WERI-Rb-1 (cell line): ENCODE data around the gene PPT2.
A peak's percentile ranks its signal among the peaks of the same experiment; 100 is the strongest.

ENCODE experiments used
- DNase-seq: peaks from one replicate; pipeline ENCODE4 v3.0.0-alpha.2; 2020
- H3K27ac ChIP-seq: fragments of 250-450 bp; sonication (Bioruptor Pico); 2 replicates; pipeline ENCODE4 v1.5.1; 2020; ENCODE audit warnings: mild to moderate bottlenecking, moderate library complexity
- H3K27me3 ChIP-seq: fragments of 250-450 bp; sonication (Bioruptor Pico); 2 replicates; pipeline ENCODE4 v1.5.1; 2021; ENCODE audit warnings: mild to moderate bottlenecking, low read depth, moderate library complexity; ENCODE audit not compliant: insufficient read depth, severe bottlenecking
- H3K36me3 ChIP-seq: fragments of 250-450 bp; sonication (Bioruptor Pico); 2 replicates; pipeline ENCODE4 v1.5.1; 2020; ENCODE audit warnings: mild to moderate bottlenecking, moderate library complexity
- H3K4me3 ChIP-seq: 2 replicates; pipeline ENCODE4 v1.5.1; 2011; ENCODE audit warnings: low read depth, mild to moderate bottlenecking, control low read depth, low read length
- H3K9me3 ChIP-seq: fragments of 250-450 bp; sonication (Bioruptor Pico); 2 replicates; pipeline ENCODE4 v1.5.1; 2021; ENCODE audit warnings: mild to moderate bottlenecking, moderate library complexity; ENCODE audit not compliant: severe bottlenecking
- TF ChIP-seq, protein P1 (sequence below): IDR thresholded peaks from 2 replicates; pipeline ENCODE4 v1.5.1; 2011; ENCODE audit warnings: low read depth, mild to moderate bottlenecking, control low read depth, inconsistent platforms, low read length

Gene PPT2, protein sequence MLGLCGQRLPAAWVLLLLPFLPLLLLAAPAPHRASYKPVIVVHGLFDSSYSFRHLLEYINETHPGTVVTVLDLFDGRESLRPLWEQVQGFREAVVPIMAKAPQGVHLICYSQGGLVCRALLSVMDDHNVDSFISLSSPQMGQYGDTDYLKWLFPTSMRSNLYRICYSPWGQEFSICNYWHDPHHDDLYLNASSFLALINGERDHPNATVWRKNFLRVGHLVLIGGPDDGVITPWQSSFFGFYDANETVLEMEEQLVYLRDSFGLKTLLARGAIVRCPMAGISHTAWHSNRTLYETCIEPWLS

DNA sequence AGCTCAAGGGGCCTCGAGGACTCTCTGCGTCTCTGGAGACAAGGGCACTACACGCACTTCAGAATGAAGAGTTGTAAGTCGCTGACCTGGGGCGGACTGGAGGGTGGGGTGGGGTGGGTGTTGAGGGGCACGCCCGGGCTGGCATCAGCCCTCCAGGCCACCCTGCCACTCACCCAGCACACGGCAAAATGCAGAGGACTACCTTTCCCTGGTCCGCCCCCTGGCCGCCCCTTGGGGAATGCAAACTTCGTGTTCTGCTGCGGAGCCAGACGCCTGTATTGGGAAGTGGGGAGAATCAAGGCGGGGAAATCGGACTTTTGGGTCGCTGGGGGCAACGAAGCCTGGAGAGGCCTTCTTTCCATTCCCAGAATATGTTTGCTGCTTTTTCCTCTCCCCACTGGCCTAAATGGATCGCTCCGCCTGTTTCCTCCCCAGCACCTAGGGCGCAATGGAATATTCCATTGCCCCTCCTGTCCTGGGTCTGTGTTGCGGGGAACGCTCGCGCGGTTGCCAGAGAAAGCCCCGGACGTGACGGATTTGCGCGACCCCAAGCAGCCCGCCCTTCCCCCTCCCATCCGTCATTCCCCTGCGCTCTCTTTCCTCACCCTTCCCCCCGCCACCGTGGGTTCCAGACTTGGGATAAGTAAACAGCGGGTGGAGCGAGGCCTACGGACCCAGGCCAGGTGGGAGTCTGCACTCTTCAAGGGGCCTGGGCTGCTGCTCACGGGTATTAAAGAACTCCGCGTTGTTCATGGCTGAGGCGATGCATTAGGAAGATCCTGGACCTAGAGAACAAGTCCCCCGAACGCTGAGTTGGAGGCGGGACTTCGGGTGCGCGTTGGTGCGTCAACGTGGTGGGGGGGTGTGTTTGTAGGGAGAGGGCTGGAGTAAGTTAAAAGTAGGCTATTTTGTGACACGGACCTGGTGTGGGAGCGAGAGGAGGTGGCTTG is at the start of gene PPT2:
PPT2 (plus strand) TSS at position 578 of the 950 bp plus-strand sequence. CDS start 454 bp downstream, outside the sequence.
- DNase-seq, result peak; percentile 97
- Histone ChIP-seq H3K36me3 (peaks cover 35% of the 10 kb centered on the region), H3K4me3 (peak within 1 kb of the TSS; percentile 82), H3K9me3 (peaks cover 2% of the 10 kb centered on the region), H3K27me3 (no peaks in the 10 kb centered on the region), H3K27ac (peak within 1 kb of the TSS; percentile 85)
- TF ChIP-seq, protein P1, sequence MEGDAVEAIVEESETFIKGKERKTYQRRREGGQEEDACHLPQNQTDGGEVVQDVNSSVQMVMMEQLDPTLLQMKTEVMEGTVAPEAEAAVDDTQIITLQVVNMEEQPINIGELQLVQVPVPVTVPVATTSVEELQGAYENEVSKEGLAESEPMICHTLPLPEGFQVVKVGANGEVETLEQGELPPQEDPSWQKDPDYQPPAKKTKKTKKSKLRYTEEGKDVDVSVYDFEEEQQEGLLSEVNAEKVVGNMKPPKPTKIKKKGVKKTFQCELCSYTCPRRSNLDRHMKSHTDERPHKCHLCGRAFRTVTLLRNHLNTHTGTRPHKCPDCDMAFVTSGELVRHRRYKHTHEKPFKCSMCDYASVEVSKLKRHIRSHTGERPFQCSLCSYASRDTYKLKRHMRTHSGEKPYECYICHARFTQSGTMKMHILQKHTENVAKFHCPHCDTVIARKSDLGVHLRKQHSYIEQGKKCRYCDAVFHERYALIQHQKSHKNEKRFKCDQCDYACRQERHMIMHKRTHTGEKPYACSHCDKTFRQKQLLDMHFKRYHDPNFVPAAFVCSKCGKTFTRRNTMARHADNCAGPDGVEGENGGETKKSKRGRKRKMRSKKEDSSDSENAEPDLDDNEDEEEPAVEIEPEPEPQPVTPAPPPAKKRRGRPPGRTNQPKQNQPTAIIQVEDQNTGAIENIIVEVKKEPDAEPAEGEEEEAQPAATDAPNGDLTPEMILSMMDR, result peak; percentile 20; the same call in 1 of the 2 replicates

DNA sequence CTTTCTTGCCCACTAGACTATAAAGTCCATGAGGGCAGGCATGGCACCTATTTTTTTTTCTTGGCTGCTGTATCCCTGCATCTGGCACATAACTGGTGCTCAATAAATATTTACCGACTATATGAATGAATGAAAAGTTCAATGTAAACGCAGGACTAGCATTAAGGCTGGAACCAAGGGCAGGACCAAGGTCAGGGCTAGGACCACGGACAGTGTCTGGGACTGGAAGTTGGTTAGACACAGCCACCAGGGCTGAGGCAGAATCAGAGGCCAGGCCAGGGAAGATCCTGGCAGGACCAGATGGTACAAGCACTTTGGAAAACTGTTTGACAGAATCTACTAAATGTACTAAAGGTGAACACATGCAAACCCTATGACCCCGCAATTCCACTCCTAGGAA is 48.5 kb upstream of the PPT2 start:
- TF ChIP-seq, protein P1, result no peak
- no peak overlapping the region for H3K4me3 ChIP-seq
- H3K27ac ChIP-seq, result no peak overlapping the region
- H3K9me3 ChIP-seq, result peaks cover 5% of the 10 kb centered on the region
- peaks cover 25% of the 10 kb centered on the region for H3K27me3 ChIP-seq
- DNase-seq, result no peak
- H3K36me3 ChIP-seq, result no peaks in the 10 kb centered on the region

DNA sequence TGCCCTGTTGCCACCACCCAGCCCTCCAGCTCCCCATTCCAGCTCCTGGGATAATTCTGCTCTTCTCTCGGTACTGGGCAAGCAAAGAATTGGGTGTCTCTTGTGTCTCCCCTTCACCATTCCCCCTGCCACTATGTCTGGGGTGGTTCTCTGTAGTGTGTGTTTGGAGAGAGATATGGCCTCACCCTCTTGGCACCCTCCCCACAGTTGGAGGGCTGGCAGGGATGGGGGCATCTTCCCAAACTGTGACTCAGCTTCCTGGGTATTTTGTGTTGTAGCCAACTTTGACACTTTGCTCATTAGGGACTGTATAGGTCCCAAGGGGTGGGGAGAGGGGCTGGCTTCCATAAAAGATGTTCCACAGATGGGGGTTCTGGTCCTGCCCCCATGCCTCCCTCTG is 46.5 kb upstream of the PPT2 start:
- no peak for DNase-seq
- Histone ChIP-seq H3K9me3 (no peaks in the 10 kb centered on the region), H3K4me3 (no peak overlapping the region), H3K36me3 (no peaks in the 10 kb centered on the region), H3K27me3 (peaks cover 25% of the 10 kb centered on the region), H3K27ac (no peak overlapping the region)
- TF ChIP-seq, protein P1, result no peak

DNA sequence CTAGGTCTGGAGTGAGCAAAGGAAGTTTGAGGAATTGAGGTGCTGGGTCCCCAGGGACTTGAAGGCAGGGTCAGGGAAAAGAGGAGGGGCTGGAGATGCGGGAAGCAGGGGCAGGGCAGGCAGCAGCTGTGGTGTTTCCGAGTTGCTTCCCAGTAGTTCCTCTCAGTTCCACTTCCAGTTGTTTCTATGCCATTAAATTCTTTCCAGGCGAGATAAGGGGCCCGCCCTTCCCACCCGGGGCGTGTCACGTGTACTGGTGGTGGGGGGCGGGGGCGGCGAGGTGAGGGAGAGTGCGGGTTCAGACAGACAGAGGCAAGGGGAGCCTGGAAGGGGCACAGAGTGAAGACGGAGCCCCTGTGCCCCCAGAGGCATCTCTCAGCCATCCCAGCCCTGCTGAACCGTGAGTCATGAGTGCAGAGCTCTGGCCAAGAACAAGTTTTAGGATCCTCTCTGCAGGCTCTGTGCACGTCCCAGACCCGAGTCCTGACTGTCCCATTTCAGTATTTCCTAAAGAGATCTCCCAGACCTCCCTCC is 45.8 kb upstream of the PPT2 start:
- Histone ChIP-seq H3K4me3 (no peak overlapping the region), H3K27ac (no peak overlapping the region), H3K9me3 (no peaks in the 10 kb centered on the region), H3K36me3 (0 out of 2 replicates have a peak, but pooled peaks cover under 1% of the 10 kb centered on the region), H3K27me3 (peaks cover 25% of the 10 kb centered on the region)
- TF ChIP-seq, protein P1, result no peak
- no peak for DNase-seq

DNA sequence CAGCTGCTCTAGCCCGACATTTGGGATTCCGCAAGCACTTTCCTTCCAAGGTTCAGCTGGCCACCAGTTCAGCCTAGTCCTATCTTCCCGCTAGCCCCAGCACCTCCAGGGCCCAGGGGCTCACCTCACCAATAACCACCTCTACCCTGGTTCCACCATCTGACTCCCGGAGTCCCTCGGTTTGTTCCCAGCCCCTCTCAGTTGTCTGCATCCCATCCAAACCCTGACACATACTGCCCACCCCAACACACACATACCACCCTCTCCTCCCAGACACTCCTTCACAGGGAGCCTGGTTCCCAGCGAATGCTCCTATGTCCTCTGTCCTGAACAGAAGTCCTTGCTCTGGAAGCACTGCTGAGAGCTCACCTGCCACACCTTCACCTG is 45.2 kb upstream of the PPT2 start:
- Histone ChIP-seq H3K9me3 (no peaks in the 10 kb centered on the region), H3K27ac (no peak overlapping the region), H3K27me3 (peaks cover 25% of the 10 kb centered on the region), H3K4me3 (no peak overlapping the region), H3K36me3 (0 out of 2 replicates have a peak, but pooled peaks cover 3% of the 10 kb centered on the region)
- DNase-seq, result no peak
- TF ChIP-seq, protein P1, result no peak
